ENCODE measurements around the gene PPP3R1. TPM values are rescaled to one million over a fixed set of nuclear protein-coding genes. Genes with fewer than 3 reads are reported as not detected.
A peak's percentile ranks its signal among the peaks of the same experiment; 100 is the strongest.

Gene PPP3R1
- total RNA-seq, 5 donors from 2014 or later (not counting 1 experiment from before 2014, with no cell fraction given): 53.2 to 65.0 (median 57.7) TPM

- Mint-ChIP-seq H3K9me3 (no peaks in the 10 kb centered on the region), H3K4me3 (no peak overlapping the region), H3K27ac (no peak overlapping the region), H3K36me3 (no peaks in the 10 kb centered on the region), H3K4me1 (no peaks in the 10 kb centered on the region), H3K27me3 (peaks cover 6 to 22% of the 10 kb centered on the region in 2 donors)
- Histone ChIP-seq H3K4me1 (ENCODE audit: control insufficient read depth in 1 of 2, extremely low read depth in 1 of 2, insufficient read depth in 2 of 2, low read length in 2 of 2) (no peaks in the 10 kb centered on the region), H3K36me3 (ENCODE audit: control insufficient read depth in 2 of 2, extremely low read depth in 1 of 2, insufficient read depth in 1 of 2, low read length in 1 of 2) (no peaks in the 10 kb centered on the region), H3K4me3 (ENCODE audit: control insufficient read depth in 1 of 2, extremely low read depth in 1 of 2, low read length in 1 of 2) (no peak overlapping the region), H3K27ac (ENCODE audit: low read length) (no peak overlapping the region), H3K9me3 (no peaks in the 10 kb centered on the region), H3K27me3 (replicated peaks in 1 of 2; ENCODE audit: control insufficient read depth in 2 of 2, extremely low read depth in 1 of 2, insufficient read depth in 2 of 2, low read length in 1 of 2) (peaks cover 0 to 2% of the 10 kb centered on the region in 2 experiments)
- no CpG with 5 or more reads among the region's 2 CpGs for whole genome bisulfite sequencing (ENCODE audit: insufficient coverage)
- ChIA-PET POLR2A (interaction anchor here in 1 of 2 donors (0.6 kb wide), 2 partner anchors 31 to 61 kb away, joined by 3 to 12 read pairs; no protein-coding TSS in a partner anchor), CTCF (interaction anchor here in 1 of 2 donors (0.8 to 1.3 kb wide), 2 partner anchors 8 to 10 kb away, joined by 3 read pairs; no protein-coding TSS in a partner anchor)
- no peak for ATAC-seq (replicated peaks in 1 of 4)
- DNase-seq: no peak
Observed at GRCh38 chr2:68272246-68272994, 20.1 kb upstream of the PPP3R1 start.

GRCh38 chr2:68266655-68267054 is 14.3 kb upstream of the PPP3R1 start:
- no peak for DNase-seq
- Histone ChIP-seq H3K27ac (ENCODE audit: low read length) (no peak overlapping the region), H3K36me3 (ENCODE audit: control insufficient read depth in 2 of 2, extremely low read depth in 1 of 2, insufficient read depth in 1 of 2, low read length in 1 of 2) (no peaks in the 10 kb centered on the region), H3K4me3 (ENCODE audit: control insufficient read depth in 1 of 2, extremely low read depth in 1 of 2, low read length in 1 of 2) (no peak overlapping the region), H3K9me3 (no peaks in the 10 kb centered on the region), H3K27me3 (replicated peaks in 1 of 2; ENCODE audit: control insufficient read depth in 2 of 2, extremely low read depth in 1 of 2, insufficient read depth in 2 of 2, low read length in 1 of 2) (no peaks in the 10 kb centered on the region), H3K4me1 (ENCODE audit: control insufficient read depth in 1 of 2, extremely low read depth in 1 of 2, insufficient read depth in 2 of 2, low read length in 2 of 2) (no peaks in the 10 kb centered on the region)
- Mint-ChIP-seq H3K4me3 (no peak overlapping the region), H3K4me1 (no peaks in the 10 kb centered on the region), H3K9me3 (no peaks in the 10 kb centered on the region), H3K27ac (no peak overlapping the region), H3K27me3 (no peaks in the 10 kb centered on the region), H3K36me3 (no peaks in the 10 kb centered on the region)
- ATAC-seq (replicated peaks in 1 of 4): no peak
- whole genome bisulfite sequencing (ENCODE audit: insufficient coverage): no CpG with 5 or more reads among the region's 1 CpG
- ChIA-PET CTCF (interaction anchor here in 1 of 2 donors (0.7 kb wide), 1 partner anchor 221 kb away, joined by 3 read pairs; no protein-coding TSS in a partner anchor), POLR2A (interaction anchor here in 1 of 2 donors (0.9 kb wide), 1 partner anchor 130 kb away, joined by 4 read pairs; no protein-coding TSS in a partner anchor)

- Histone ChIP-seq H3K27ac (ENCODE audit: low read length) (no peak overlapping the region), H3K36me3 (ENCODE audit: control insufficient read depth in 2 of 2, extremely low read depth in 1 of 2, insufficient read depth in 1 of 2, low read length in 1 of 2) (no peaks in the 10 kb centered on the region), H3K4me1 (ENCODE audit: control insufficient read depth in 1 of 2, extremely low read depth in 1 of 2, insufficient read depth in 2 of 2, low read length in 2 of 2) (no peaks in the 10 kb centered on the region), H3K27me3 (replicated peaks in 1 of 2; ENCODE audit: control insufficient read depth in 2 of 2, extremely low read depth in 1 of 2, insufficient read depth in 2 of 2, low read length in 1 of 2) (no peaks in the 10 kb centered on the region), H3K4me3 (ENCODE audit: control insufficient read depth in 1 of 2, extremely low read depth in 1 of 2, low read length in 1 of 2) (no peak overlapping the region), H3K9me3 (no peaks in the 10 kb centered on the region)
- no CpG with 5 or more reads among the region's 2 CpGs for WGBS (ENCODE audit: insufficient coverage)
- DNase-seq (no peak), ATAC-seq (replicated peaks in 1 of 4) (no peak)
- Mint-ChIP-seq H3K36me3 (no peaks in the 10 kb centered on the region), H3K9me3 (no peaks in the 10 kb centered on the region), H3K27ac (no peak overlapping the region), H3K4me1 (no peaks in the 10 kb centered on the region), H3K27me3 (no peaks in the 10 kb centered on the region), H3K4me3 (no peak overlapping the region)
- CTCF ChIA-PET: no interaction called here
- POLR2A ChIA-PET: interaction anchor here in 1 of 2 donors (0.5 kb wide), 1 partner anchor 201 kb away, joined by 4 read pairs; no protein-coding TSS in a partner anchor
Observed at GRCh38 chr2:68263632-68264031, 11.3 kb upstream of the PPP3R1 start.

GRCh38 chr2:68258851-68259250 is 6.5 kb upstream of the PPP3R1 start:
- Mint-ChIP-seq H3K4me3 (no peak overlapping the region), H3K27me3 (no peaks in the 10 kb centered on the region), H3K9me3 (no peaks in the 10 kb centered on the region), H3K27ac (no peak overlapping the region), H3K4me1 (peaks cover 21 to 24% (median 23%) of the 10 kb centered on the region in 3 donors), H3K36me3 (no peaks in the 10 kb centered on the region)
- H3K27me3 ChIP-seq (replicated peaks in 1 of 2; ENCODE audit: control insufficient read depth in 2 of 2, extremely low read depth in 1 of 2, insufficient read depth in 2 of 2, low read length in 1 of 2): no peaks in the 10 kb centered on the region
- H3K36me3 ChIP-seq (ENCODE audit: control insufficient read depth in 2 of 2, extremely low read depth in 1 of 2, insufficient read depth in 1 of 2, low read length in 1 of 2): no peaks in the 10 kb centered on the region
- WGBS (ENCODE audit: insufficient coverage): no CpG with 5 or more reads among the region's 2 CpGs
- ATAC-seq (replicated peaks in 1 of 4): no peak
- H3K27ac ChIP-seq (ENCODE audit: low read length): no peak overlapping the region
- POLR2A ChIA-PET: interaction anchor here (0.8 to 0.9 kb wide), 2 partner anchors 17 to 63 kb away, joined by 3 read pairs; no protein-coding TSS in a partner anchor
- H3K4me3 ChIP-seq (ENCODE audit: control insufficient read depth in 1 of 2, extremely low read depth in 1 of 2, low read length in 1 of 2): no peak overlapping the region
- H3K4me1 ChIP-seq (ENCODE audit: control insufficient read depth in 1 of 2, extremely low read depth in 1 of 2, insufficient read depth in 2 of 2, low read length in 2 of 2): peaks cover 0 to 7% of the 10 kb centered on the region in 2 experiments
- CTCF ChIA-PET: no interaction called here
- no peak for DNase-seq
- H3K9me3 ChIP-seq: no peaks in the 10 kb centered on the region

- Histone ChIP-seq H3K4me3 (ENCODE audit: control insufficient read depth in 1 of 2, extremely low read depth in 1 of 2, low read length in 1 of 2) (no peak overlapping the region), H3K27ac (ENCODE audit: low read length) (no peak overlapping the region), H3K4me1 (ENCODE audit: control insufficient read depth in 1 of 2, extremely low read depth in 1 of 2, insufficient read depth in 2 of 2, low read length in 2 of 2) (peaks cover 0 to 13% of the 10 kb centered on the region in 2 experiments), H3K27me3 (replicated peaks in 1 of 2; ENCODE audit: control insufficient read depth in 2 of 2, extremely low read depth in 1 of 2, insufficient read depth in 2 of 2, low read length in 1 of 2) (no peaks in the 10 kb centered on the region), H3K9me3 (no peaks in the 10 kb centered on the region), H3K36me3 (ENCODE audit: control insufficient read depth in 2 of 2, extremely low read depth in 1 of 2, insufficient read depth in 1 of 2, low read length in 1 of 2) (no peaks in the 10 kb centered on the region)
- peak overlapping the region in 1 of 2 donors; percentile 8 for H3K27ac Mint-ChIP-seq
- H3K27me3 Mint-ChIP-seq: no peaks in the 10 kb centered on the region
- DNase-seq: no peak
- ATAC-seq (replicated peaks in 1 of 4): no peak
- no peak overlapping the region for H3K4me3 Mint-ChIP-seq
- H3K9me3 Mint-ChIP-seq: no peaks in the 10 kb centered on the region
- H3K36me3 Mint-ChIP-seq: no peaks in the 10 kb centered on the region
- ChIA-PET CTCF (interaction anchor here in 1 of 2 donors (1.6 kb wide), 1 partner anchor 60 kb away, joined by 7 read pairs; no protein-coding TSS in a partner anchor), POLR2A (no interaction called here)
- WGBS (ENCODE audit: insufficient coverage): no CpG with 5 or more reads among the region's 1 CpG
- peaks cover 28 to 40% (median 32%) of the 10 kb centered on the region in 3 donors for H3K4me1 Mint-ChIP-seq
Observed at GRCh38 chr2:68256093-68256450, 3.7 kb upstream of the PPP3R1 start.

- Histone ChIP-seq H3K9me3 (no peaks in the 10 kb centered on the region), H3K4me1 (ENCODE audit: control insufficient read depth in 1 of 2, extremely low read depth in 1 of 2, insufficient read depth in 2 of 2, low read length in 2 of 2) (peaks cover 11 to 37% of the 10 kb centered on the region in 2 experiments), H3K36me3 (ENCODE audit: control insufficient read depth in 2 of 2, extremely low read depth in 1 of 2, insufficient read depth in 1 of 2, low read length in 1 of 2) (no peaks in the 10 kb centered on the region), H3K27me3 (replicated peaks in 1 of 2; ENCODE audit: control insufficient read depth in 2 of 2, extremely low read depth in 1 of 2, insufficient read depth in 2 of 2, low read length in 1 of 2) (no peaks in the 10 kb centered on the region), H3K4me3 (ENCODE audit: control insufficient read depth in 1 of 2, extremely low read depth in 1 of 2, low read length in 1 of 2) (peak overlapping the region; percentile 82 to 90), H3K27ac (ENCODE audit: low read length) (peak overlapping the region; percentile 84)
- peak in 9 of 35 experiments; percentile 5 to 53 (median 18) for DNase-seq
- Mint-ChIP-seq H3K4me3 (peak overlapping the region in 2 of 3 donors; percentile 93 to 94), H3K27me3 (no peaks in the 10 kb centered on the region), H3K27ac (peak overlapping the region; percentile 93 to 98), H3K4me1 (peaks cover 43 to 56% (median 47%) of the 10 kb centered on the region in 3 donors), H3K36me3 (no peaks in the 10 kb centered on the region), H3K9me3 (no peaks in the 10 kb centered on the region)
- ChIA-PET POLR2A (interaction anchor here in 1 of 2 donors (0.7 kb wide), 1 partner anchor 99 kb away, joined by 6 read pairs; no protein-coding TSS in a partner anchor), CTCF (interaction anchor here (0.5 to 2.0 kb wide), 6 partner anchors 30 to 199 kb away, joined by 3 to 12 read pairs (median 4); no protein-coding TSS in a partner anchor)
- no peak for ATAC-seq (replicated peaks in 1 of 4)
- no CpG with 5 or more reads among the region's 15 CpGs for WGBS (ENCODE audit: insufficient coverage)
Observed at GRCh38 chr2:68253219-68254068, 1.1 kb upstream of the PPP3R1 start.

All from T-cell (primary cell).